Bladder microvascular endothelial cell (primary cell): ENCODE data around the gene AQP5. TPM values are rescaled to one million over a fixed set of nuclear protein-coding genes. Genes with fewer than 3 reads are reported as not detected.

ENCODE experiments used
- total RNA-seq: library from RNA; depleted of rRNA; stranded (reverse); fragments of >200 nt; gene quantifications from 2 replicates; pipeline ENCODE4 v1.2.3, GENCODE V29; 2014

The AQP5 gene
- under 0.01 and 0.19 TPM in 2 replicates for total RNA-seq

DNA sequence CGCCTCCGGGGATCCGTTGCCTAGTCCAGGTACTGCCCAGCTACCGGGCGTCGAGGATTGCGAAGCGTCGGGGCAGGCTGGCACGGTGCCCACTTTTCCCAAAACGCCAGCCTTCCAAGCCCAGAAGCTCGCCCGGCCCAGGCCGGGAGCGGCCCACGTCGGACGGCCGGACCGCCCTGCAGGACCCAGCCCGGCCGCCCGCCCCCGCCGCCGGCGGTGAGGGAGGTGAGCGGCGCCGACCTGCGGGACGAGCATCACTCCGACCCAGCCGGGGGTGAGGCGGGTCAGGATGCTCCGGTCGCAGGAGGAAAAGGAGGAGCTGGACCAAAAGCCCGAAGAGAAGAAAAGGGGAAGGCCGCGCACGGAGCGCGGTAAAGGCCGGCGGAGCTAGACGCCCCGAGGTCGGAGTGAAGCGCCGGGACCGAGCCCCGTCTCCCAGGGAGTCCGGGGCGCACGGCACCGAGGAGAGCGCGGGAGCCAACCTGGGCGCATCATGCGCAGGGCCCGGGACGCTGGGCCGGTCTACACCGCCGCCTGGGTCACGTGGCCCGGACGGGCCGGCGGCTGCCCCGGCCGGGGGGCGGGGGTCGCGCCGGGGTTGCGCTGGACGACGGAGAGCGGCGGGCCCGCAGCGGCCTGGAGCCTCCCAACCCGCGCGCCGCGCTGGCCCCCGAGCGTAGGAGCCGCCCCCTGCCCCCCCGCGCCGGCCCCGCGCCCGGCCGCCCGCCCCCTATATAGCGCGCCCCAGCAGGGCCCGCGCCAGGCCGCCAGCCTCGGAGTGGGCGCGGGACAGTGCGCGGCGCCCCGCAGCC, at the start of gene AQP5:
TSS of gene AQP5 (plus strand) at position 762 of the 812 bp plus-strand sequence. CDS start 146 bp downstream, outside the sequence.

DNA sequence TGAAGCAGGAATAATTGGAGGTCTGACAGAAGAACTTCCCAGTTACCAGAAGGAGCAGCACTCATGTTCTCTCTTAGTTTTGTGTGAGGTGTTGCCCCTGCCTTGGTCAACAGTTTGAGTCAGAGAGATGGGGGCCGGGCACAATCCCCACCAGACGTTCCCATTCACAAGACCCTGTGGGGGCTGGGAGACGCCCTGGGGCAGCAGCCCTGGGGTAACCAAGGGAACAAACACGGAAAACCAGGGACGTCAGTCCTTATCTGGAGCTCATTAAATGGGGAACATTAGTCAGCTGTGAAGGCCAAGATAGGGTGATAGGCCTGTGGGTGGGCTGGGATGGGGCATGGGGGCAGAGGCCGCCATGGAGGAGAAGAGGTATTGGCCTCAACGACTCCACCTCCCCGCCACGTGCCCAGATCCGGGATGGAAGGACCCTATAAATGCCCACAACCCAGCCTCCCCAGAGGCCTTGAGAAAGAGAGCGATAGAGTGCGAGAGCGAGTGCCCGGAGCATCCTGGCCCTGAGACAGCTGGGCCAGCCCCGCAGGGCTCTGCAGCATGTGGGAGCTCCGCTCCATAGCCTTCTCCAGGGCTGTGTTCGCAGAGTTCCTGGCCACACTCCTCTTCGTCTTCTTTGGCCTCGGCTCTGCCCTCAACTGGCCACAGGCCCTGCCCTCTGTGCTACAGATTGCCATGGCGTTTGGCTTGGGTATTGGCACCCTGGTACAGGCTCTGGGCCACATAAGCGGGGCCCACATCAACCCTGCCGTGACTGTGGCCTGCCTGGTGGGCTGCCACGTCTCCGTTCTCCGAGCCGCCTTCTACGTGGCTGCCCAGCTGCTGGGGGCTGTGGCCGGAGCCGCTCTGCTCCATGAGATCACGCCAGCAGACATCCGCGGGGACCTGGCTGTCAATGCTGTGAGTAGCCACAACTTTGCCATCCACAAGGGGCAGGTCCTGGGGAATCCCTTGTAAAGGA, 11.1 kb upstream of the AQP5 start, which contains the start of gene AQP2:
TSS of gene AQP2 (plus strand) at position 465 of the 979 bp plus-strand sequence. CDS start at position 559, 94 bp downstream.

DNA sequence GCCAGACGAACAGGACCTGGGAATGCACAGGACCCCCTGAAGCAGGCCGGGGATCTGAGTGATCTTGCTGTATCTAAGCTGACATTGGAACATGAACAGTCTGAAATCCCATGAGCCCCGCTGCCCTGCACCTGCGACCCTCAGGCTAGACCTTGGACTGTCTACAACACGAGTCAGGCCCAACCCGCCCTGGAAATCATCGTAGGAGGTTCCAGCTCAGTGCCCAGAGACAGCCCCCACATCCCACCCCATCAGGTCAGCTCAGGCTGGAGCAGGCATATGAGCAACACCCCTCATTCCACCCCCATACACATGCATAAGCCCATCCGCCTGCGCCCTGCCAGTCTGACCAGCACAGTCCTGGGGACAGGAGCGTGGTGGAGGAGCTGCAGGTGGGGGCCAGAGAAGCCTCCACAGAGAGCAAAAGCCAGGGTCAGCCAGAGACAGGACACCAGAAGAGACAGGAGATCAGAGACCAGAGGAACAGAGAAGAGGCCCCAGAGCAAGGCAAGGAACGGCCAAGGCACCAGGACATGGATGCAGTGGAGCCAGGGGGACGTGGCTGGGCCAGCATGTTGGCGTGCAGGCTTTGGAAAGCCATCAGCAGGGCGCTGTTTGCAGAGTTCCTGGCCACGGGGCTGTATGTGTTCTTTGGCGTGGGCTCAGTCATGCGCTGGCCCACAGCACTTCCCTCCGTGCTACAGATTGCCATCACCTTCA, 11.1 kb downstream of the AQP5 start, which contains the start of gene AQP6:
TSS of gene AQP6 (plus strand) at position 307 of the 720 bp plus-strand sequence. CDS start at position 534, 227 bp downstream.

Other genes with a start within 250 kb of the AQP5 start
- 281 and 443 TPM in 2 replicates for gene TMBIM6, start 220.3 kb upstream of the AQP5 start, total RNA-seq
- gene NCKAP5L, start 133.5 kb upstream of the AQP5 start, total RNA-seq = 6.6 and 12.3 TPM in 2 replicates
- gene BCDIN3D, start 118.8 kb upstream of the AQP5 start, total RNA-seq = 2.1 and 2.5 TPM in 2 replicates
- not detected in 2 replicates for gene FAIM2, start 58.0 kb upstream of the AQP5 start, total RNA-seq
- not detected in 2 replicates for gene AQP2, start 11.1 kb upstream of the AQP5 start, total RNA-seq
- gene AQP6, start 11.1 kb downstream of the AQP5 start, total RNA-seq = not detected in 2 replicates
- gene RACGAP1, start 63.6 kb downstream of the AQP5 start, total RNA-seq = 27.6 and 51.6 TPM in 2 replicates
- 0.13 and 0.16 TPM in 2 replicates for gene ASIC1, start 95.7 kb downstream of the AQP5 start, total RNA-seq
- gene SMARCD1, start 123.5 kb downstream of the AQP5 start, total RNA-seq = 43.1 and 62.9 TPM in 2 replicates
- not detected in 2 replicates for gene GPD1, start 142.1 kb downstream of the AQP5 start, total RNA-seq
- 30.6 and 40.3 TPM in 2 replicates for gene COX14, start 150.4 kb downstream of the AQP5 start, total RNA-seq
- 35.6 and 53.9 TPM in 2 replicates for gene CERS5, start 205.5 kb downstream of the AQP5 start, total RNA-seq